ENCODE data around the gene GDPD4. TPM values are rescaled to one million over a fixed set of nuclear protein-coding genes. Genes with fewer than 3 reads are reported as not detected.

Gene GDPD4
- total RNA-seq, 1 donor from 2014 or later: not detected

DNA sequence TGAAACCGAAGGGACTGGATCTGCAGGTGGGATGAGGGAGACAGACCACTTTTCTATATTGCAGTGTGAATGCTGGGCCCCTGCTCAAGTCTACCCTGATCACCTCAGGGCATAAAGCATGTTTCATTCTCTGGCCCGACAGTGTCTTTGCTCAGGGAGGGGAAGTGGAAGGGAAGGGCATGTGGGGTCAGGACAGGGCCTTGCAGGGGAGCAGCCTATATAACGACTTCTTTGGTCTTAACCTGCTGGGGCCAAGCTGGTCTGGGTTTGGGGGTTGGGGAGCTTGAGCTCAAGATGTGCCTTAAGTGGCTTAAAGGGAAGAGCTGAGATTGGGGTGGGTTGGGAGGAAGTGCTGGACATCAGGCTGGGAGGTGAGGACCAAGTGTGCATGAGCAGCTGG, 86.4 kb downstream of the GDPD4 start:
- intact Hi-C loops (cut with DNase I): no loop called here
- TF ChIP-seq, protein P1, sequence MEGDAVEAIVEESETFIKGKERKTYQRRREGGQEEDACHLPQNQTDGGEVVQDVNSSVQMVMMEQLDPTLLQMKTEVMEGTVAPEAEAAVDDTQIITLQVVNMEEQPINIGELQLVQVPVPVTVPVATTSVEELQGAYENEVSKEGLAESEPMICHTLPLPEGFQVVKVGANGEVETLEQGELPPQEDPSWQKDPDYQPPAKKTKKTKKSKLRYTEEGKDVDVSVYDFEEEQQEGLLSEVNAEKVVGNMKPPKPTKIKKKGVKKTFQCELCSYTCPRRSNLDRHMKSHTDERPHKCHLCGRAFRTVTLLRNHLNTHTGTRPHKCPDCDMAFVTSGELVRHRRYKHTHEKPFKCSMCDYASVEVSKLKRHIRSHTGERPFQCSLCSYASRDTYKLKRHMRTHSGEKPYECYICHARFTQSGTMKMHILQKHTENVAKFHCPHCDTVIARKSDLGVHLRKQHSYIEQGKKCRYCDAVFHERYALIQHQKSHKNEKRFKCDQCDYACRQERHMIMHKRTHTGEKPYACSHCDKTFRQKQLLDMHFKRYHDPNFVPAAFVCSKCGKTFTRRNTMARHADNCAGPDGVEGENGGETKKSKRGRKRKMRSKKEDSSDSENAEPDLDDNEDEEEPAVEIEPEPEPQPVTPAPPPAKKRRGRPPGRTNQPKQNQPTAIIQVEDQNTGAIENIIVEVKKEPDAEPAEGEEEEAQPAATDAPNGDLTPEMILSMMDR (IDR thresholded peaks at IDR 0.05): no peak
- no peak for DNase-seq
- H3K36me3 ChIP-seq: no peaks in the 10 kb centered on the region
- no peaks in the 10 kb centered on the region for H3K27me3 ChIP-seq
- no peaks in the 10 kb centered on the region for H3K4me1 ChIP-seq
- ATAC-seq: no peak
- no peaks in the 10 kb centered on the region for H3K9me3 ChIP-seq
- no peak overlapping the region for H3K4me3 ChIP-seq
- no peak overlapping the region for H3K27ac ChIP-seq

DNA sequence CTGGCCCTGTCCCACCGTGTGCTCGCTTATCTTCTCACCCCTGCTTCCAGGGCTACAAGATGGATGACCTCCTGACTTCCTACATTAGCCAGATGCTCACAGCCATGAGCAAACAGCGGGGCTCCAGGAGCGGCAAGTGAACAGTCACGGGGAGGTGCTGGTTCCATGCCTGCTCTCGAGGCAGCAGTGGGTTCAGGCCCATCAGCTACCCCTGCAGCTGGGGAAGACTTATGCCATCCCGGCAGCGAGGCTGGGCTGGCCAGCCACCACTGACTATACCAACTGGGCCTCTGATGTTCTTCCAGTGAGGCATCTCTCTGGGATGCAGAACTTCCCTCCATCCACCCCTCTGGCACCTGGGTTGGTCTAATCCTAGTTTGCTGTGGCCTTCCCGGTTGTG, 86.9 kb downstream of the GDPD4 start:
- DNase-seq: peak; percentile 37
- no peaks in the 10 kb centered on the region for H3K27me3 ChIP-seq
- ATAC-seq: no peak
- H3K4me3 ChIP-seq: no peak overlapping the region
- no peak overlapping the region for H3K27ac ChIP-seq
- no peaks in the 10 kb centered on the region for H3K9me3 ChIP-seq
- no peaks in the 10 kb centered on the region for H3K36me3 ChIP-seq
- H3K4me1 ChIP-seq: no peaks in the 10 kb centered on the region
- intact Hi-C loops (cut with DNase I): no loop called here
- TF ChIP-seq, protein P1 (IDR thresholded peaks at IDR 0.05): no peak

DNA sequence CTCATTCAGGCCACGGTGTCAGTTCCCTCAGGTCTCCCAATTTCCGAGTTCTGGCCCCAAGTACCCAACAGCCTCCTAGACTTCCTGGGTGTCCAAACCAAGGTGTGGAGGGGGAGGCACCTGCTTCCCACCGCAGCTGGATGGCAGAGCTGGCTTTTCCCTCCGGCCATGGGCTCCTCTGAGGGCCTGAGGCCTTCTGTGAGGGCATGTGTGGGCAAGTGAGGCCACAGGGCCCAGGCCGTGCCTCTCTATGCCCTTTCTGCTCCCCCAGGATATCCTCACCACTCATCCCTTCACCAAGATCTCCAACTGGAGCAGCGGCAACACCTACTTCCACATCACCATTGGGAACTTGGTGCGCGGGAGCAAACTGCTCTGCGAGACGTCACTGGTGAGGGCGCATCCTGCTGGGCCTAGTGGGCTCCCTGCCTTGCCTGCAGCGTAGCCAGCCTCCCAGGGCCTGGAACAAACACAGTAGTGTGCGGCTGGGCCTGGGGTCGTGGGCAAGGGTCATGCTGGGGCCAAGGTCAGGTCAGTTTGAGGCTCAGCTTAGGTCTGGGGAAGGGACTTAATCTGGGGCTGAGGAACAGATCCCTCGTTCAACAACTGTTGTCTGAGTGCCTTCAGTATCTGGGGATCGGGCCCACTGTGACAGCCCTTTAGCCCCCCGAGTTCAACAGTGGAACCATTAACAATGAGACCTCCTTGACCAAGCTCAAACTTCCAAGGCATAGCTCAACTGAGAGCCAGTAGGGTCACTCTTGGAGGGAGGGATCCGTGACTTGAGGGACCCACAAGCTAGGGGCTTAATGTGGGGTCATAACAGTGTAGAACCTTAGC, 87.7 kb downstream of the GDPD4 start:
- Histone ChIP-seq H3K27ac (no peak overlapping the region), H3K4me3 (no peak overlapping the region), H3K27me3 (no peaks in the 10 kb centered on the region), H3K4me1 (no peaks in the 10 kb centered on the region), H3K9me3 (no peaks in the 10 kb centered on the region), H3K36me3 (no peaks in the 10 kb centered on the region)
- TF ChIP-seq, protein P1 (IDR thresholded peaks at IDR 0.05): no peak
- intact Hi-C loops (cut with DNase I): no loop called here
- DNase-seq (peak; percentile 48), ATAC-seq (no peak)

DNA sequence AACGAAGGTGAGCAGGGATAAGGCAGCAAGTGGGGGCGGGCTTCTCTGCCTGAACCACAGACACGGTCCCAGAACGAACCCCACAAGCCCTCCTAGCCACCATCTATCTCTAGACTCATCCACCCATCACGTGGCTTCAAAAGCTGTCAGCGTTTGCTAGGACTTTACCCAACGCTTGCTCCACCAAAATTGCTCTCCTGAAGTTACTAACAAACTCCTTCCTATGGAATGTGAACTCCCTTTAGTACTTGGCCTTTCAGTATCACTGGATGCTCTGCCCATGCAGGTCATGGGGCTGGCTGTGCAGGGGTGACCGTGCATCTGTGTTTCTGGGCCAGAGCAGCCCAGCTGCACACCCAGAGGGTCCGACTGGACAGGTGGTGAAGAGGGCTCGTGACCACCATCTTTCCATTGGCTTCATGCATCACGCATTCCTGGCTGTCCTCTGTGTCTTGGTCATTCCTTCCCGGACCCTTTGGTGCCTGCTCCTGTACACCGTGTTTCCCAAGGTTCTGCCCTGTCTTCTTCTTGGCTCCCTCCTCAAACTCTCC, 88.4 kb downstream of the GDPD4 start:
- intact Hi-C loops (cut with DNase I): no loop called here
- no peaks in the 10 kb centered on the region for H3K36me3 ChIP-seq
- TF ChIP-seq, protein P1 (IDR thresholded peaks at IDR 0.05): no peak
- H3K9me3 ChIP-seq: no peaks in the 10 kb centered on the region
- no peaks in the 10 kb centered on the region for H3K4me1 ChIP-seq
- no peaks in the 10 kb centered on the region for H3K27me3 ChIP-seq
- peak; percentile 55 for DNase-seq
- H3K4me3 ChIP-seq: no peak overlapping the region
- no peak overlapping the region for H3K27ac ChIP-seq
- ATAC-seq: no peak

DNA sequence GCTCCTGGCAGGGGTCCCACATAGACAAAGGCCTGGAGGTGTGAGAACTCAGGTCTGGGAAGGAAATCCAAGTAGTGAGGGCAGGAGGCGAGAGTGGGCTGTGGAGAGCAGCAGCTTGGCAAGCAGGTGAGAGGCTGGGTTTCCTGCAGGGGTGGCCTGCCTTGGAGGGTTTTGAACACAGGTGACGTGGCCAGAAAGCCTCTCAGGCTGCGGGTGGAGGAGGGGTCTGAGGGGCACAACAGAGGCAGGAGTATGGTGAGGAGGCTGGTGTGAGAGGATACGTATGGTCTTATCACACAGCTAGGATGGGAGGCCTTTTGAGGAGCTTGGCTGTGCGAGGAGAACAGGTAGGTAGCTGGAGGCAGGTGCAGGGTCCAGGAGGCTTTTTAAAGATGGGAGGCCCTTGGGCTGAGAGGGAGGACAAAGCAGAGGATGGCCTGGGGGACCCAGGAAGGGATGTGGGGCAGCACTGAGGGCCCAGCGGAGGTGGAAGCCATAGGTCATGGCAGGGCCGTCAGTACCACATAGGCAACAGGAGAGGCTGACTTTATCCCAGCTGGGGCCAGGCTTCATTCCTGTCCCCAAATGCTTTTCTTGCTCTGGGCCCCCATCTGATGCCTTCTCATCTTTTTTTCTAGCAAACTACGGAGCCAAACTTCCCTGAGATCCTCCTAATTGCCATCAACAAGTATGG, 89.0 kb downstream of the GDPD4 start:
- no peak overlapping the region for H3K27ac ChIP-seq
- no peaks in the 10 kb centered on the region for H3K36me3 ChIP-seq
- H3K4me1 ChIP-seq: no peaks in the 10 kb centered on the region
- DNase-seq (no peak), ATAC-seq (no peak)
- TF ChIP-seq, protein P1 (IDR thresholded peaks at IDR 0.05): no peak
- no peaks in the 10 kb centered on the region for H3K9me3 ChIP-seq
- intact Hi-C loops (cut with DNase I): no loop called here
- no peak overlapping the region for H3K4me3 ChIP-seq
- H3K27me3 ChIP-seq: no peaks in the 10 kb centered on the region

Data from upper lobe of right lung (tissue), 1 donor.